HG03460 (cell line): Measurements from ENCODE around the gene SGSM1.
"Not testable (repeated sequence)": the region's sequence is repeated elsewhere in the genome, so short reads cannot be mapped to it uniquely, and the experiment has no call there.

Experiments
- ATAC-seq: cut with Tn5 transposase; IDR thresholded peaks from one replicate; pipeline ENCODE4 v1.9.1; 2021; ENCODE audit not compliant: unreplicated experiment

The SGSM1 gene

DNA sequence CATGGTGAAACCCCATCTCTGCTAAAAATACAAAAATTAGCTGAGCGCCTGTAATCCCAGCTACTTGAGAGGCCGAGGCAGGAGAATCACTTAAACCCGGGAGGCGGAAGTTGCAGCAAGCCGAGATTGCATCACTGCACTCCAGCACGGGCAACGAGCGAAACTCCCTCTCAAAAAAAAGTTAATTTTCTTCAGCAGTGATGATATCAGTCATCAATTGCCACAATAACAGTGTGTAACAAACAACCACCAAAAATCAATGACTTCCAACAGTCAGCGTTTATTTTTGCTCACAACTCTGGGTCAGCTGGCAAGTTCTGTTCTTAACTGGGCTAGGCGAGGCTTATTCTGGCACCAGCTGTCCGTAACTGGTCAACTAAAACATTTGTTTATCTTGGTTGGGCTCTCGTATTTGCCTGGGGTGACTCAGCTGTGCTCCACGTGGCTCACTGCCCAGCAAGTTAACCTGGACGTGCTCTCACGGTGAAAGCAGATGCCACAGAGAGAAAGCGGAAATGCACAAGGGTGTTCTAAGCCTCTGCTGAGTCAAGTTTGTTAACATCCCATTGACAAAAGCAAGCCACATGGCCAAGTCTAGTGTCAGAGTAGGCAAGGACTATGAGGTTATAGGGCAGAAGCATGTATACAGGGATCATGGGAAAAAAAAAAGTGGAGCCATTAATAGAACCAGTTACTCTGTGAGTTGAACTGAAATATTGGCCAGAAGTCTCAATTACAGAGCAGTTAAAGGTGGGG, 88.4 kb downstream of the SGSM1 start:
- no peak for ATAC-seq

DNA sequence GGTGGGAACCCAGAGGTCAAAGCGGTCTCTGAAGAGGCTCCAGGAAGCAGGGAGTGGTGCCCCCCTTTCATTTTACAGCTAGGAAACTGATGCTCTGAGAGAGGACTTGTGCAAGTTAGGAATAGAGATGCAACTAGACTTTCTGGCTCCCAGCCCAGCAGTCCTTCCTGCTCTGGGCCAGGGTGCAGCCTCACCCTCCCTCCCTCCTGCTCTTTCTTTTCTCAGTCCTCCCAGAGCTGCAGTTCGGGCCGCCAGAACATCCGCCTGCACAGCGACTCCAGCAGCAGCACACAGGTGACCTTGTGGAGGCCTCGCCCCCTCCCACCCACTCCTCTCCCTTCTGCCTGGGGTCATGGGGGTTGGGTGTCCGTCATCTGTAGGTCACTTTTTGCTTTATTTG, 89.0 kb downstream of the SGSM1 start:
- no peak for ATAC-seq

DNA sequence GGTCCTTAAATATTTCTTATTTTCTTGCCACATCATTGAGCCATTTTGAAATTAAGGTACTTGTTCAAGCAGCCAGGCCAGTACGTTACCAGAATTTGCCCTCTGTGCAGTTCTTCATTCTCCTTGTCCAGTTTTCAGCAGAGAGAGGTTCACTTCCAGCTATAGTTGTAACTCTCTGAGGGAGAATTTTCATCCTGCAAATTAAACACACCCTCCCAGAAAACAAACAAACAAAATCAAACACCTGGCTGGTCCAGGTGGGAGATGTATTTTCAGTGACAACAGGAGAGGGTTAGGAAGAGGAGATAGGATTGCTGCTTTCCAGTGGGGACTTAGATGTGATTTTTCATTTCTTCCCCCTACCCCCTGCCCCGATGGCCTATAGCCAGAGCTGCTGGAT, 95.4 kb downstream of the SGSM1 start:
- ATAC-seq = no peak

DNA sequence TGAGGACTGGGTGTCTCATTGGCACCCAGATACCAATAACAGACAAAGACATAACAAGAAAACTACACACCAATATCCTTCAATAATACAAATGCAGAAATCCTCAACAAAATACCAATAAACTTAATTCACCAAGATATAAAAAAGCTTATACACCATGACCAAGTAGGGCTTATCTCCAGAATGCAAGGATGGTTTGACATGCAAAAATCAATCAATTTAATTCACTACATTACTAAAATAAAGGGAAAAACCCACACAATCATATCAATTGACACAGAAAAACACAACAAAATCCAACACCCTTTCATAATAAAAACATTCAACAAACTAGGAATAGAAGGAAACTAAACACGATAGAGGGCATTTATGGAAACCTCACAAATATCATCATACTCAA, 99.9 kb downstream of the SGSM1 start:
- ATAC-seq = no peak

DNA sequence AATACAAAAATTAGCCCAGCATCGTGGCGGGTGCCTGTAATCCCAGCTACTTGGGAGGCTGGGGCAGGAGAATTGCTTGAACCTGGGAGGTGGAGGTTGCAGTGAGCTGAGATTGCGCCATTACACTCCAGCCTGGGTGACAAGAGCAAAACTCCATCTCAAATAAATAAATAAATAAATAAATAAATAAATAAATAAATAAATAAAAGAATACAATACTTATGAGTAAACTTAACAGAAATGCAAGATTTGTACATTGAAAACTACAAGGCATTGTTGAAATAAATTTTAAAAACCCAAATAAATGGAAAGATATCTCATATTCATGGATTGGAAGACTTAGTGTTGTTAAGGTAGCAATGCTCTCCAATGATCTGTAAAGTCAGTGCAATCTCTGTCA, 101.1 kb downstream of the SGSM1 start:
- ATAC-seq = not testable (repeated sequence)

DNA sequence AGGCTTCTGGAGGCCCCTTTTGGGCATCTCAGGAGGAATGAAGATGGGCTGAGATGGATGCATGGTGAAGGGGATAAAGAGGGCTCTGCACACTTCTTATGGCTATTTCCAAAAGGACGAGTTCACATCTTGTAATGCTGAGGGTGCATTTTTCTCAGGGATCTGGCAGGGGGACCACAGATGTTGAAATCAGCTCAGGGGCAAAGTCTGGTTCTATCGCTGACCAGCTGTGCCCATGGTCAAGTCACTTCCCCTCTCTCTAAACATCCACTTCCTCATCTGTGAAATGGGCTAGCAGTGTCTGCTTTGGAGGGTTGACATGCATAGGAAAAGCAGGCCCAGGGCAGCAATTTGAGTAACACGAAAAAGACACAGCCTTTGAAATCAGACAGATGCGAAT, 114.0 kb downstream of the SGSM1 start:
- no peak for ATAC-seq

DNA sequence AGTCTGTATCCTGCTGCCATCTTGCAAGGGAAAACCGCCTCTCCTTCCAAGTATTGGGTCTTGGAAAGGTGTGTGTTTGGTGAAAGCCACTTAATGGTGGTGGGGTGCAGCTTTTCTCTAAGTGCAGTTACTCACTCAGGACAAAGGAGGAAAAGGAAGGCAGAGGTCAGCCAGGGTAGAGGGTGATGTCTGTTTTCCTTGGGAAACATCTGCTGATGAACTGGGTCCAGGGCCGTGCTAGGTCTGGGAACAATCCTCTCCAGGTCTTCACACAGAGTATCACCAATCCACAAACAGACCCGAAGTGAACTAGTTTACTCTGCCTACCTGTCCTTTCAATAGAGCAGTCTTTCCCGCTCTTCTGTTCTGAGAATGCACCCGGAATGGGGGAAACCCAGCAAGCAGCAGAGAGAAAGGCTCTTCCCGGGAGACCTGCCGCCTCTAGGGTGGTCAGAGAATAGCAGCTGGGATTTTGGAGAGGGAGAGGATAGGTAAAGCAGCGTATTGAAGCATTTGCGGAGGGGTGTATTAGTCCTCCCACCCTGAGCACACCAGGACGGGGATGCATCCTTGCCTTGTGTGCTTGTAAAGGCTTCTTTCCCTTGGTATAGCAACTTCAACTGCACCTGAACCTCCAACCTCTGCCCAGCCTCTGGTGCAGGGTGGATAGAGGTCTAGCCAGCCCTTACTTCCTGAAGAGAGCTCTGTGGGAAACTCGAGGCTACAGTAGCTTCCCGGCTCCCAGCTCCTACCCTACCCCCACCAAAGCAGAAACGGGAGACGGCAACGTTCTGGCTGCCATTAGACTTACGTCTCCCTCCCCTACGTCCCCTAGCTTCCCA, 119.8 kb downstream of the SGSM1 start:
- no peak for ATAC-seq

DNA sequence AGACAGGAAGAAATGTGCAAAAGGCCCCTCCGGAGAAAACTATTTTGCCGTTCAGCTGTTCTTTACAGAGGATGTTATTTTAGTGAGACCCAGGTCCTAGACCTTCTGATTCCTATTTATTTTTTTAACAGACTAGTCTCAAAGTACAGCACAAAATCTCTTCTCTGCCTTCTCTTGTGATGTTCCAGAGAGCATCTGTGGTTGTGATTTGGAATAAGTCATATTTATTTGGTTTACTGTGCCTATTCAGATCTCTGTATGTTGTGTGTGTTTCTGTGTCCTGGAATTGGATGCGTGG, 120.4 kb downstream of the SGSM1 start:
- ATAC-seq = no peak

DNA sequence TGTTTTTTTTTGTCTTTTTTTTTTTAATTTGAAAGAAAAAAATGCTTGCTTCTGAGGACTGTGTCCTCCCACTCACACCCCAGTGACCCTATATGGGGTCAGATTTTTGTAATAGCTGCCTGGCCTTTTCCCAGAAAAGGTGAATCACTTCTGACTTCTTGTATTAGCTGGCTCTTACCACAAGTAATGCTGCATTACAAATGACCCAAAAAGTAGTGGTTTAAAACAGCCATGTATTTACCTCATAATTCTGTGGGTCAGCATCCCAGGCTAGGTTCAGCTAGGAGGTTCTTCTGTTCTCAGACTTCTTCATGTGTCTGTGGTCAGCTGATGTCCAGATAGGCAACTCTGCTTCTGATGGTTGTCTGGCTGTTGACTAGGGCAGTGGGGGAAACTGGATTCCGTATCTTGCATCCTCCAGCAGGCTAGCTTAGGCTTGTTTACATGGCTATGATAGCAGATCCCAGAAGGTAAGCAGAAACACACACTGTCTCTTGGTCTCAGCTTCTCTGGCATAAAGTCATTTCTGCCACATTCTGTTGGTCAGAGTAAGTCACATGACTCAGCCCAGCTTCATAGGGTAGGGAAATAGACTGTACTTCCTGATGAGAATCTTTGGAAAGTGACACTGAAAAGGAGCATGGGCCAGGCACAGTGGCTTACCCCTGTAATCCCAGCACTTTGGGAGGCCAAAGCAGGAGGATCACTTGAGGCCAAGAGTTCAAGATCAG, 121.0 kb downstream of the SGSM1 start:
- no peak for ATAC-seq

DNA sequence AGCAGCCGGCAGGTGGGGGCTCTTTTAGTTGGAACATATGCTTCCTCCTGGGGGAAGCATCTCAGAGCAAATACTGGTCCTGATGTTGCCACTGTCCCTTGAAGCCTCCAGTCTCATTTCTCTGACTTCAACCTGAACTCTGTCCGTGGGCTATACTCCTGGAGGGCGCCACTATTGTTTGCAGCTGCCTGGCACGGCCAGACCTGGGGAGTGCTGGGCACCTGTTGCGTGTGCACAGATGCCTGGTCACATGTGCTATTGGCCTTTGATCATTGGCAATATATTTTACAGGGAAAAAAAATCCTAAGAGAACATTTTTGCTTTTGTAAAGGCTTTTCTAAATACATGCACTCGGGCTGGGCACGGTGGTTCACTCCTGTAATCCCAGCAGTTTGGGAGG, 122.3 kb downstream of the SGSM1 start:
- no peak for ATAC-seq

DNA sequence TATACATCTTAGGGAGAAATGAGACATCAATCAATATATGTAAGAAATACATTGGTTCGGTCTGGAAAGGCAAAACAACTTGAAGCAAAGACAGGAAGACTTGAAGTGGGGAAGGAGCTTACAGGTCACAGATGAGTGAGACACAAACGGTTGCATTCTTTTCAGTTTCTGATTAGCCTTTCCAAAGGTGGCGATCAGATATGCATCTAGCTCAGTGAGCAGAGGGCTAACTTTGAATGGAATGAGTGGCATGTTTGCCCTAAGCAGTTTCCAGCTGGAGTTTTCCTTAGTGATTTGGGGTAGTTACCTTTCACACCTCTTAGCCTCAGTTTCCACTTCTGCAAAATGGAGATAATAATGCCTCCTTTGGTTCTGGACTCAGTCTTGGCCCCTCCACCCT, 124.7 kb downstream of the SGSM1 start:
- no peak for ATAC-seq

DNA sequence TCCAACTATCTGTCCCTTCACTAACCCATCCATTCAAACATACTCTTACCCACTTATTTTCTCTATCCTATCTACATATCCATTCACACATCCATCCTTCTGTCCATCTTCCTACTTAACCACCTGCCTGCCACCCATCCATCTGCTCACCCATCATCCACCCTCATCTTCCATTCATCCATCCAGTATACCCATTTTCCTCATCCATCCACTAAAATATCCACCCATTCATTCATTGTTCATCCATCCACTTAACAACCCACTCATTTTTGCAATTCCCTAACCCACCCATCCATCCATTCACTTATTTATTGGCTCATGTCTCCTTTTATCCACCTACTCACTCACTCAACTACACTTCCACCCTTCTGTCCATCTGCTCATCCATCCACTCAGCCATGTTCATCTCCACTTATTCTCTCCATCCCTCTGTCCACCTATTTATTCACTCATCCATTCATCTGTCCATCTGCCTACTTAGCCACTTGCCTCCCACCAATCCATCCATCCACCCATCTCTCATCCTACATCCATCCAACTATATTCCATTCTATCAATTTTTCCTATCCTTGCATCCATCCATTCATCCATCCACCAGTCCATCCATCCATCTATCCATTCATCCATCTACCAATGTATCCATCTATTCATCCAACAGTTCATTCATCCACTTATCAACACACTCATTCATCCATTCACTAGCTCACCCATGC, 129.9 kb downstream of the SGSM1 start:
- no peak for ATAC-seq

DNA sequence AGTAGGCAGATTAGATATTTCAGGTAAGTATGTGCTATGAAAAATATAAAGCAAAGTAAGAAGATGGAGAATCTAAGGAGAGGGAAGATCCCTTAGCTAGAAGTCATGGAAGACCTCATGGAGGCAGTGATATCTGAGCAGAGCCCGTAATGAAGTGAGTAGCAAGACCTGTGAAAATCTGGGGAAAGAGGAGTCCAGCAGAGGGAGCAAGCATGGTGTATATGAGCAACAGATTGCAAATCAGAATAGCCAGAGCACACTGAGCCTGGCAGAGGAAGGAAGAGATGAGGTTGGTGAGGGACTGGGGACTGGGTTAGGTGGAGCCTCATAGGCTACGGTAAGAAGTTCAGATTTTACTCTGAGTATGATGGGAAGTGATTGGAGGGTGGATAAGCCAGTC, 131.1 kb downstream of the SGSM1 start:
- no peak for ATAC-seq

DNA sequence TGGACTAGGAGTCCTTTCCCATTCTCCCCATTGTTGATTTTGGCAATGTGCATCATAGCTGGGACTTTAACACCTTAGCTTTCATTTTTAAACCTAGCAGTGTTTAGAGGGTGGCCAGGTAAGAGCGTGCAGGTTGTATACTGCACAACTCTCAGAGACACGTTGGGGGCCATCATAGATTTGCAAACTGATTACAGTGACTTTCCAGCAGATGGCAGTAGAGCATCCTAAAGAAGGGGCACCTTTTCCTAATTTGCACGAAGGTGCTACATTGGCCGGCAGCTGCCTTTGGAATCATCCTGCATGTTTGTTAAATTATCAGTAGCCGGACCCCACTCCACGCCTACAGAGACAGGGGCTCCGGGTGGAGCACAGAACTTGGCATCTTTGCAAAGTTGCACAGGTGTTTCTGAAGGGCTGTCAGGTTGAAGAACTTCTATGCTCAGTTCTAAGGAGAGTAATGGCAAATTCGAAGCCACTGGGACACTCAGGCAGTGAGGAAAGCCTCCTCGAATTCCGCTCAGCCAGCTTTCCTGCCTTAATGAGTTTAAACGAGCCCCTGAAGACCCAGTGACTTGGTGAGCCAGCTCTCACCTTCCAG, 132.8 kb downstream of the SGSM1 start:
- ATAC-seq = no peak

DNA sequence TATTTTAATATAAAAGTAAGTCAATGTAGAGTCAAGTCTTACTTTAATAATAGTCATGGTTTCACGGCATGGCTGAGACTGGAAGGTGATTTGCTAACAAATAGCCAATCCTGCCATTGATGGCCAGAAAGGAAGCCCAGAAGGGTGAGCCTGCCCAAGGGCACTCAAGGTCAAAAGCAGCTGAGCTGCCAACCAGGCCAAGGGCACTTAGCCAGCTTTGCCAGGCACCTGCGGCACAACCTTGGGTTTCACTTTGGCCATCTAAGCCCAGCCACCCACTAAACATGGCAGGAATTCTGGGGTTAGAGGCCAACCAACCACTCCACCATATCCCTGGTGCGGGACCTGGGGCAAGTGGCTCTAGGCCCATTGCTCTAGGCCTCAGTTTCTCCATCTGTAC, 136.3 kb downstream of the SGSM1 start:
- no peak for ATAC-seq

DNA sequence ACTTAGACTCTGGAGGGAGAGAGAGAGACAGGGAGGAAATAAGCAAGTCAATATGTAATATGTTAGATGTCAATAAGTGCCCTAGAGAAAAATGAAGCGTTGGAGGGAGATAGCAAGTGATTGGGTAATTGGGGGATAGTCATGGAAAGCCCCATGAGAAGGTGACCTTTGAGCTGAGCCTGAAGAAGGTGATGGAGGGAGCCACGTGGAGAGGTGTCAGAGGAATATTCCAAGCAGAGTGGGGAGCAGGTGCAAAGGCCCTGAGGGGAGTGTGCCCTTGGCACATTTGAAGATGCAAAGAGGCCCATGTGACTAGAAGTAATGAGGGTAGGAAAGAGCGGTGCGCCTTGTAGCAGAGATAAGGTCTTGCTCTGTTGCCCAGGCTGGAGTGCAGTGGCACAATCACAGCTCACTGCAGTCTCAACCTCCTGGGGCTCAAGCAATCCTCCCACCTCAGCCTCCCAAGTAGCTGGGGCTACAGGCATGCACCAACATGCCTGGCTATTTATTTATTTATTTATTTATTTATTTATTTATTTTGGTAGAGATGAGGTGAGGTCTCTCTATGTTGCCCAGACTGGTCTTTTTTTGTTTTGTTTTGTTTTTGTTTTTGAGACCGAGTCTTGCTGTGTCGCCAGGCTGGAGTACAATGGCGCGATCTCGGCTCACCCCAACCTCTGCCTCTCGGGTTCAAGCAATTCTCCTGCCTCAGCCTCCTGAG, 138.4 kb downstream of the SGSM1 start:
- no peak for ATAC-seq

DNA sequence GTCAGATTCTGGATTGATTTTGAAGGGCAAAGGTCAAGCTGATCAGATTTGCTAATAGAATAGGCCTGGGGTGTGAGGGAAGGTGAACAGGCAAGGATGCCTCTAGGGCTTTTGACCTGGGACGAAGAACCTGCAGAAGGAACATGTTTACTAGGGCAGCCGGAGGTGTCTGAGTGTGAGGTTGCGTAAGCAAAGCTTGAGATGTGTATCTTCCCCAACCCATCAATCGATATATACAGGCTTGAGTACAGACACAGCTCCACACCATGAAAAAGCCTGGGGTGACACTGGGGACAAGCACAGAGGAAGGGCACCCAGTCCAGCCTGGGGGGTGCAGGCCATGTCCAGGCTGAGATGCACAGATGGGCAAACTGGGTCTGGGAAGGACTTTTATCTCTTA, 139.4 kb downstream of the SGSM1 start:
- ATAC-seq = no peak

DNA sequence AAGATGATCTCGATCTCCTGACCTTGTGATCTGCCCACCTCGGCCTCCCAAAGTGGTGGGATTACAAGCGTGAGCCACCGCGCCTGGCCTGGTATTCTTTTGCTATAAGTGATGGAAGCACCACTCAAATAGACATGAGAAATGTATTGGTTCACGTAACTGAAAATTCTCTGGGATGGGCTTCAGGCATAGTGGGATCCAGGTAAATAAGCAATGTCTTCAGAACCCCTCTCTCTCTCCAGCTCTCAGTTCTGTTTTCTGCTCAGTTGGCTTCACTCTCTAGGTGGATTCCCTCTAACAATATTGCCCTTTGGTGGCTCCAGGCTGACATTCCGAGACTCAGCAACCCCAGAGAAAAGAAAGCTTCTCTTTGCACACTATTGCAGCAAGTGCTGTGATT, 141.4 kb downstream of the SGSM1 start:
- no peak for ATAC-seq

DNA sequence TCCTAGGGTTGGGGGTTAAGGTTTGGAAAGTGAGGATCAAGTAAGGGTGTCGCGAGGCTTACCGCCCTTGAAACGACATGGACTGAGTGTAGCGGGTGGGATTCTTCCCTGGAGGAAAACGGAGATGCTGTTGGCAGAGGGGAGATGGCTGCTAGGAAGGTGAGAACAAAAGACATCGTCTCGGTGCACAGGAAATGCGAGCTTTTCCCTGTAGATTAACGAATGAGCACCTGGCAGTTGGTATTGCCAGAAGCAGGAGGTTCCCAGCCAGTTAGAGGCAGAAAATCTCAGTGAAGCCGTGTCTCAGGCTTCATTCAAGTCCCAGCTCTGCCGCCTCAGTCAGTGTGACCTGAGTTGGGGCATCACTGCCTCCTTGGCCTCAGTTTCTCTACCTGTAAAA, 141.9 kb downstream of the SGSM1 start:
- no peak for ATAC-seq
